Loucy (cell line): ENCODE data around the gene TMEM132C.

ENCODE experiments used
- H2AFZ ChIP-seq: fragments of 200-600 bp; sonication (generic); 2 replicates; pipeline ENCODE4 v1.6.0; 2016; ENCODE audit warnings: antibody characterized with exemption, mild to moderate bottlenecking, low read length, moderate library complexity
- H3F3A ChIP-seq: fragments of 200-600 bp; 2 replicates; pipeline ENCODE4 v1.6.0; 2016; ENCODE audit warnings: antibody characterized with exemption, low read depth, mild to moderate bottlenecking
- H3K27me3 ChIP-seq: fragments of 200-600 bp; sonication (generic); 2 replicates; pipeline ENCODE4 v1.6.1; 2014; ENCODE audit warnings: low read length, mild to moderate bottlenecking; ENCODE audit not compliant: insufficient read depth, poor library complexity, severe bottlenecking
- H3K36me3 ChIP-seq: fragments of 200-600 bp; sonication (generic); 2 replicates; pipeline ENCODE4 v1.6.1; 2016; ENCODE audit warnings: low read length; ENCODE audit not compliant: insufficient read depth
- H3K4me1 ChIP-seq: fragments of 200-600 bp; sonication (generic); 2 replicates; pipeline ENCODE4 v1.5.1; 2014; ENCODE audit warnings: low read length, mild to moderate bottlenecking; ENCODE audit not compliant: insufficient read depth, poor library complexity, severe bottlenecking
- H3K4me2 ChIP-seq: fragments of 200-600 bp; sonication (generic); 2 replicates; pipeline ENCODE4 v1.6.0; 2014; ENCODE audit warnings: antibody characterized with exemption, low read length, low read depth, mild to moderate bottlenecking; ENCODE audit not compliant: poor library complexity, severe bottlenecking
- H3K4me3 ChIP-seq: fragments of 200-600 bp; sonication (generic); 2 replicates; pipeline ENCODE4 v1.5.1; 2014; ENCODE audit warnings: low read length, mild to moderate bottlenecking, mixed read lengths; ENCODE audit not compliant: poor library complexity, severe bottlenecking
- H3K79me2 ChIP-seq: fragments of 200-600 bp; sonication (generic); 2 replicates; pipeline ENCODE4 v1.6.1; 2014; ENCODE audit warnings: low read length; ENCODE audit not compliant: insufficient read depth
- H3K9ac ChIP-seq: fragments of 200-600 bp; sonication (generic); 2 replicates; pipeline ENCODE4 v1.6.0; 2014; ENCODE audit warnings: mild to moderate bottlenecking, low read depth, low read length, moderate library complexity; ENCODE audit not compliant: poor library complexity, severe bottlenecking
- H3K9me2 ChIP-seq: fragments of 200-600 bp; sonication (generic); replicated peaks from 2 replicates; pipeline ENCODE4 v1.6.1; 2016; ENCODE audit warnings: low read depth, low read length, mixed read lengths
- H3K9me3 ChIP-seq: fragments of 200-600 bp; sonication (generic); 2 replicates; pipeline ENCODE4 v1.6.1; 2014; ENCODE audit warnings: mild to moderate bottlenecking, antibody characterized with exemption, low read length, low read depth; ENCODE audit not compliant: insufficient read depth
- H4K20me1 ChIP-seq: fragments of 200-600 bp; sonication (generic); 2 replicates; pipeline ENCODE4 v1.6.0; 2014; ENCODE audit warnings: antibody characterized with exemption, low read length, mild to moderate bottlenecking; ENCODE audit not compliant: insufficient read depth, poor library complexity, severe bottlenecking
- CTCF ChIP-seq: fragments of 200-600 bp; sonication (generic); conservative IDR thresholded peaks from 2 replicates; pipeline ENCODE4 v1.5.1; 2014; ENCODE audit warnings: mild to moderate bottlenecking, antibody characterized with exemption, low read length
- EZH2phosphoT487 ChIP-seq: fragments of 200-600 bp; IDR thresholded peaks from 2 replicates; pipeline ENCODE4 v1.6.1; 2018; ENCODE audit warnings: antibody characterized with exemption, mild to moderate bottlenecking, moderate library complexity, borderline replicate concordance

The TMEM132C gene

GRCh38 chr12:128537668-128538067, 270.7 kb downstream of the TMEM132C start:
- Histone ChIP-seq H3F3A (no peaks in the 10 kb centered on the region), H3K79me2 (no peaks in the 10 kb centered on the region), H3K4me3 (no peak overlapping the region), H3K9me2 (no peaks in the 10 kb centered on the region), H3K4me2 (no peak overlapping the region), H2AFZ (no peak overlapping the region), H3K9ac (no peak overlapping the region), H3K9me3 (no peaks in the 10 kb centered on the region), H3K4me1 (peaks cover 5% of the 10 kb centered on the region), H4K20me1 (no peaks in the 10 kb centered on the region), H3K27me3 (no peaks in the 10 kb centered on the region), H3K36me3 (no peaks in the 10 kb centered on the region)
- no peak for TF ChIP-seq CTCF
- no peak for TF ChIP-seq EZH2phosphoT487

GRCh38 chr12:128542844-128543243, 275.9 kb downstream of the TMEM132C start:
- Histone ChIP-seq H3K9me3 (no peaks in the 10 kb centered on the region), H3K4me2 (no peak overlapping the region), H3K4me1 (no peaks in the 10 kb centered on the region), H3K27me3 (no peaks in the 10 kb centered on the region), H3K36me3 (no peaks in the 10 kb centered on the region), H3K79me2 (no peaks in the 10 kb centered on the region), H2AFZ (no peak overlapping the region), H3F3A (no peaks in the 10 kb centered on the region), H4K20me1 (no peaks in the 10 kb centered on the region), H3K9me2 (no peaks in the 10 kb centered on the region), H3K9ac (no peak overlapping the region), H3K4me3 (no peak overlapping the region)
- TF ChIP-seq EZH2phosphoT487 (no peak), CTCF (no peak)

GRCh38 chr12:128543460-128543859, 276.5 kb downstream of the TMEM132C start:
- no peaks in the 10 kb centered on the region for H3K79me2 ChIP-seq
- no peaks in the 10 kb centered on the region for H3K36me3 ChIP-seq
- H3K9me2 ChIP-seq = no peaks in the 10 kb centered on the region
- no peaks in the 10 kb centered on the region for H3K4me1 ChIP-seq
- H4K20me1 ChIP-seq = no peaks in the 10 kb centered on the region
- no peak overlapping the region for H3K9ac ChIP-seq
- TF ChIP-seq CTCF (no peak), EZH2phosphoT487 (no peak)
- H3K27me3 ChIP-seq = no peaks in the 10 kb centered on the region
- no peaks in the 10 kb centered on the region for H3K9me3 ChIP-seq
- H3K4me2 ChIP-seq = no peak overlapping the region
- H3F3A ChIP-seq = no peaks in the 10 kb centered on the region
- H3K4me3 ChIP-seq = no peak overlapping the region
- no peak overlapping the region for H2AFZ ChIP-seq
